ENCODE results near the gene OSER1. TPM values are rescaled to one million over a fixed set of nuclear protein-coding genes. Genes with fewer than 3 reads are reported as not detected.
A peak's percentile ranks its signal among the peaks of the same experiment; 100 is the strongest.

The OSER1 gene
- total RNA-seq, 4 donors from 2014 or later: 37.6 to 55.3 (median 38.2) TPM

GRCh38 chr20:44217342-44218092 lies 6.9 kb upstream of the OSER1 start:
- peak; percentile 57 to 97 (median 91) for TF ChIP-seq CTCF (IDR thresholded peaks at IDR 0.05)
- TF ChIP-seq POLR2A (IDR thresholded peaks at IDR 0.05): no peak
- Histone ChIP-seq H3K27me3 (no peaks in the 10 kb centered on the region), H3K4me3 (peak overlapping the region in 2 of 4 donors; percentile 3 to 5), H3K27ac (peak overlapping the region in 1 of 4 donors; percentile 44), H3K36me3 (no peaks in the 10 kb centered on the region), H3K9me3 (no peaks in the 10 kb centered on the region), H3K4me1 (peaks cover 0 to 14% (median under 1%) of the 10 kb centered on the region in 4 donors)
- peak; percentile 72 to 90 (median 74) for DNase-seq

- Histone ChIP-seq H3K27ac (no peak overlapping the region), H3K36me3 (no peaks in the 10 kb centered on the region), H3K27me3 (no peaks in the 10 kb centered on the region), H3K4me3 (no peak overlapping the region), H3K9me3 (no peaks in the 10 kb centered on the region), H3K4me1 (peaks cover 0 to 14% (median 6%) of the 10 kb centered on the region in 4 donors)
- DNase-seq: peak; percentile 67 to 88 (median 68)
- no peak for TF ChIP-seq POLR2A (IDR thresholded peaks at IDR 0.05)
- TF ChIP-seq CTCF (IDR thresholded peaks at IDR 0.05): peak; percentile 27 to 87 (median 74)
Measured at GRCh38 chr20:44215125-44215524, 4.6 kb upstream of the OSER1 start.

- TF ChIP-seq CTCF (IDR thresholded peaks at IDR 0.05) (no peak), POLR2A (IDR thresholded peaks at IDR 0.05) (no peak)
- H3K36me3 ChIP-seq: no peaks in the 10 kb centered on the region
- peaks cover 0 to 30% (median 1%) of the 10 kb centered on the region in 4 donors for H3K4me1 ChIP-seq
- no peak overlapping the region for H3K4me3 ChIP-seq
- no peaks in the 10 kb centered on the region for H3K27me3 ChIP-seq
- DNase-seq: no peak
- no peak overlapping the region for H3K27ac ChIP-seq
- H3K9me3 ChIP-seq: no peaks in the 10 kb centered on the region
Measured at GRCh38 chr20:44212792-44213191, 2.2 kb upstream of the OSER1 start.

GRCh38 chr20:44211177-44212039 lies 837 bp upstream of the OSER1 start:
- no peaks in the 10 kb centered on the region for H3K27me3 ChIP-seq
- peaks cover 0 to 44% (median 0%) of the 10 kb centered on the region in 4 donors for H3K4me1 ChIP-seq
- TF ChIP-seq POLR2A (IDR thresholded peaks at IDR 0.05): no peak
- TF ChIP-seq CTCF (IDR thresholded peaks at IDR 0.05): no peak

GRCh38 chr20:44209686-44210405 lies 725 bp downstream of the OSER1 start:
- Histone ChIP-seq H3K27ac (peak overlapping the region; percentile 93 to 99 (median 97)), H3K36me3 (peaks cover 0 to 18% (median 0%) of the 10 kb centered on the region in 3 donors), H3K4me1 (peaks cover 0 to 47% (median 0%) of the 10 kb centered on the region in 4 donors), H3K9me3 (no peaks in the 10 kb centered on the region), H3K4me3 (peak overlapping the region; percentile 69 to 98 (median 85)), H3K27me3 (no peaks in the 10 kb centered on the region)
- TF ChIP-seq CTCF (IDR thresholded peaks at IDR 0.05): no peak
- TF ChIP-seq POLR2A (IDR thresholded peaks at IDR 0.05): no peak
- DNase-seq: no peak

More at GRCh38 chr20:44211177-44212039, 837 bp upstream of the OSER1 start:
- Histone ChIP-seq H3K27ac (peak overlapping the region; percentile 93 to 98 (median 94)), H3K4me3 (peak overlapping the region; percentile 69 to 98 (median 74)), H3K9me3 (no peaks in the 10 kb centered on the region), H3K36me3 (peaks cover 0 to 4% (median 0%) of the 10 kb centered on the region in 3 donors)
- DNase-seq: no peak

Measured in Peyer's patch (tissue), 4 donors.